H1 (cell line): ENCODE results near the gene WNT5A. TPM values are rescaled to one million over a fixed set of nuclear protein-coding genes. Genes with fewer than 3 reads are reported as not detected.

ENCODE experiments used
- CTCF ChIA-PET: fragments of 300-600 bp; sonication (Branson Sonifier 250); formaldehyde crosslinking; loops from one replicate; lab custom pipeline; 2021; ENCODE audit not compliant: partially characterized antibody; lab: Charles Lee
- POLR2A ChIA-PET: fragments of 300-600 bp; sonication (Branson Sonifier 250); formaldehyde crosslinking; loops from one replicate; lab custom pipeline; 2021; ENCODE audit warnings: inconsistent platforms; ENCODE audit not compliant: partially characterized antibody; lab: Charles Lee
- DNase-seq, 2 experiments: peaks; one replicate each; pipeline versions ENCODE4 v3.0.0 to v3.0.0-alpha.2; 2010 to 2022; ENCODE audit warnings: low spot score in 2 of 2, low read depth in 1 of 2, mixed read lengths in 1 of 2
- FAIRE-seq: peaks from 2 replicates; lab custom pipeline; 2011; peaks lifted over from hg19 to GRCh38; lab: Jason Lieb, UNC
- H2AFZ ChIP-seq: 2 replicates; pipeline ENCODE4 v1.8.1; 2012; ENCODE audit warnings: low read length, inconsistent platforms
- H2AK5ac ChIP-seq: 2 replicates; pipeline ENCODE4 v1.6.1; 2013; ENCODE audit warnings: low read depth, low read length
- H2BK120ac ChIP-seq: replicated peaks from 2 replicates; pipeline ENCODE3; 2013; ENCODE audit warnings: low read depth, low read length, inconsistent platforms
- H2BK12ac ChIP-seq: 2 replicates; pipeline ENCODE4 v1.6.1; 2013; ENCODE audit warnings: low read depth, low read length
- H2BK15ac ChIP-seq: 2 replicates; pipeline ENCODE4 v1.6.1; 2013; ENCODE audit warnings: low read length
- H2BK20ac ChIP-seq: 2 replicates; pipeline ENCODE4 v1.6.1; 2013; ENCODE audit warnings: low read length
- H2BK5ac ChIP-seq: 2 replicates; pipeline ENCODE4 v1.6.1; 2013; ENCODE audit warnings: low read depth, low read length
- H3K14ac ChIP-seq: 2 replicates; pipeline ENCODE4 v1.6.1; 2013; ENCODE audit warnings: inconsistent platforms; ENCODE audit not compliant: insufficient read length
- H3K18ac ChIP-seq: 2 replicates; pipeline ENCODE4 v1.6.1; 2013; ENCODE audit warnings: low read length; ENCODE audit errors: extremely low read depth
- H3K23ac ChIP-seq: 2 replicates; pipeline ENCODE4 v1.6.1; 2013; ENCODE audit warnings: inconsistent platforms; ENCODE audit not compliant: insufficient read length
- H3K23me2 ChIP-seq: 2 replicates; pipeline ENCODE4 v1.6.1; 2013; ENCODE audit warnings: low read depth, low read length
- H3K27ac ChIP-seq: 2 replicates; pipeline ENCODE4 v1.6.1; 2011; ENCODE audit warnings: low read depth, low read length, inconsistent platforms
- H3K27me3 ChIP-seq, 4 experiments: replicated peaks in 1 of 4; 1 replicate in 1 of 4; 2 replicates in 3 of 4; pipeline versions ENCODE4 v1.6.1 to v1.8.1; 2011 to 2013; ENCODE audit warnings: low read length in 3 of 4, mild to moderate bottlenecking in 3 of 4, inconsistent platforms in 2 of 4, mixed read lengths in 2 of 4, moderate library complexity in 1 of 4; ENCODE audit not compliant: control insufficient read depth in 3 of 4, insufficient read depth in 3 of 4; ENCODE audit errors: extremely low read depth in 1 of 4
- H3K36me3 ChIP-seq, 4 experiments: 2 replicates each; pipeline versions ENCODE4 v1.6.1 to v1.8.1; 2011 to 2013; ENCODE audit warnings: mild to moderate bottlenecking in 4 of 4, low read length in 3 of 4, moderate library complexity in 2 of 4, control low read depth in 1 of 4, inconsistent platforms in 1 of 4; ENCODE audit not compliant: insufficient read depth in 4 of 4, control insufficient read depth in 2 of 4
- H3K4ac ChIP-seq: replicated peaks from 2 replicates; pipeline ENCODE3; 2013; ENCODE audit warnings: low read length, low read depth, mixed read lengths, inconsistent platforms; ENCODE audit not compliant: insufficient read length
- H3K4me1 ChIP-seq, 4 experiments: replicated peaks in 1 of 4; 1 replicate in 1 of 4; 2 replicates in 3 of 4; pipeline versions ENCODE4 v1.6.1 to v1.8.1; 2011 to 2013; ENCODE audit warnings: low read length in 3 of 4, inconsistent platforms in 2 of 4, mixed read lengths in 1 of 4; ENCODE audit not compliant: insufficient read depth in 4 of 4, control insufficient read depth in 3 of 4
- H3K4me2 ChIP-seq, 2 experiments: 2 replicates each; pipeline versions ENCODE4 v1.6.1 to v1.8.1; 2011 to 2013; ENCODE audit warnings: low read depth in 2 of 2, low read length in 2 of 2, control low read depth in 1 of 2, inconsistent platforms in 1 of 2, mild to moderate bottlenecking in 1 of 2; ENCODE audit not compliant: insufficient read depth in 1 of 2
- H3K4me3 ChIP-seq, 4 experiments: fragments of 200-600, 300-600 bp in 1 of 4; sonication (generic), shearing (Covaris generic), sonication (Bioruptor Twin) in 1 of 4; 2 replicates each; pipeline versions ENCODE4 v1.5.1 to v1.8.1; 2011 to 2016; ENCODE audit warnings: low read length in 4 of 4, low read depth in 3 of 4, control low read depth in 2 of 4, inconsistent platforms in 2 of 4, mild to moderate bottlenecking in 2 of 4, mixed read lengths in 1 of 4, moderate library complexity in 1 of 4; ENCODE audit not compliant: insufficient read depth in 2 of 4; ENCODE audit errors: extremely low read depth in 1 of 4
- H3K56ac ChIP-seq: replicated peaks from 2 replicates; pipeline ENCODE3; 2013; ENCODE audit warnings: low read depth, mild to moderate bottlenecking, mixed read lengths, low read length, inconsistent platforms; ENCODE audit not compliant: insufficient read length
- H3K79me1 ChIP-seq: 2 replicates; pipeline ENCODE4 v1.6.1; 2013; ENCODE audit warnings: low read depth, low read length, control low read depth
- H3K79me2 ChIP-seq, 2 experiments: 2 replicates each; pipeline versions ENCODE4 v1.6.1 to v1.8.1; 2012 to 2013; ENCODE audit warnings: low read length in 2 of 2, mild to moderate bottlenecking in 2 of 2, inconsistent platforms in 1 of 2; ENCODE audit not compliant: insufficient read depth in 2 of 2, control insufficient read depth in 1 of 2
- H3K9ac ChIP-seq, 4 experiments: replicated peaks in 1 of 4; 1 replicate in 1 of 4; 2 replicates in 3 of 4; pipeline versions ENCODE4 v1.6.1 to v1.8.1; 2011 to 2013; ENCODE audit warnings: low read depth in 3 of 4, low read length in 3 of 4, control low read depth in 2 of 4, mild to moderate bottlenecking in 2 of 4, moderate library complexity in 2 of 4, inconsistent platforms in 1 of 4; ENCODE audit errors: extremely low read depth in 1 of 4
- H3K9me3 ChIP-seq, 2 experiments: 2 replicates each; pipeline versions ENCODE4 v1.6.1 to v1.8.1; 2012 to 2013; ENCODE audit warnings: mild to moderate bottlenecking in 2 of 2, moderate library complexity in 2 of 2, control low read depth in 1 of 2, inconsistent platforms in 1 of 2, low read depth in 1 of 2, low read length in 1 of 2, mixed read lengths in 1 of 2; ENCODE audit not compliant: insufficient read depth in 2 of 2
- H4K20me1 ChIP-seq, 2 experiments: replicated peaks in 1 of 2; 2 replicates each; pipeline versions ENCODE3 to v1.8.1; 2011 to 2013; ENCODE audit warnings: inconsistent platforms in 2 of 2, low read length in 2 of 2, mild to moderate bottlenecking in 1 of 2; ENCODE audit not compliant: insufficient read depth in 2 of 2, control insufficient read depth in 1 of 2
- H4K5ac ChIP-seq: 2 replicates; pipeline ENCODE4 v1.6.1; 2013; ENCODE audit warnings: low read length, low read depth, mixed read lengths, inconsistent platforms; ENCODE audit not compliant: insufficient read length
- H4K8ac ChIP-seq: 2 replicates; pipeline ENCODE4 v1.8.0; 2013; ENCODE audit warnings: mild to moderate bottlenecking, moderate library complexity, low read length, inconsistent platforms; ENCODE audit not compliant: insufficient read depth; ENCODE audit errors: extremely low read depth
- H4K91ac ChIP-seq: replicated peaks from 2 replicates; pipeline ENCODE3; 2013; ENCODE audit warnings: low read length, mixed read lengths, inconsistent platforms; ENCODE audit not compliant: insufficient read length
- EZH2 ChIP-seq: fragments of 200-600 bp; sonication (generic); IDR thresholded peaks from 2 replicates; pipeline ENCODE4 v1.7.1; 2012; ENCODE audit warnings: low read depth, mild to moderate bottlenecking, moderate library complexity, low read length, inconsistent platforms; ENCODE audit not compliant: severe bottlenecking
- NANOG ChIP-seq: IDR thresholded peaks from 2 replicates; pipeline ENCODE4 v1.6.1; 2011; ENCODE audit warnings: low read length, low read depth, mild to moderate bottlenecking, inconsistent platforms; ENCODE audit not compliant: insufficient read depth, poor library complexity, severe bottlenecking
- SUZ12 ChIP-seq: fragments of 200-600 bp; sonication (generic); IDR thresholded peaks from 2 replicates; pipeline ENCODE4 v1.6.1; 2012; ENCODE audit warnings: mild to moderate bottlenecking, inconsistent platforms, low read length, moderate library complexity, mixed read lengths
- WGBS, 2 experiments: shearing (Covaris generic) in 1 of 2; methylation state at CpG; one replicate each; pipeline versions ENCODE4 v1.1.6 to v1.1.7; 2013 to 2015; ENCODE audit warnings: low lambda C conversion rate in 2 of 2, mixed read lengths in 2 of 2, inconsistent platforms in 1 of 2, low coverage in 1 of 2, missing lambda C conversion rate in 1 of 2; ENCODE audit not compliant: insufficient replicate concordance in 2 of 2, insufficient coverage in 1 of 2, insufficient read length in 1 of 2; ENCODE audit errors: extremely low coverage in 1 of 2, missing lambda C conversion rate in 1 of 2; 5-methylcytosine and 5-hydroxymethylcytosine counted together
- polyA plus RNA-seq, 7 experiments: library from polyadenylated mRNA; depleted of rRNA in 3 of 7; stranded (reverse) in 5 of 7; unstranded in 2 of 7; fragments of >200 nt in 5 of 7; fragments of 200-250 nt in 2 of 7; gene quantifications; 1 replicate in 5 of 7; 2 replicates in 1 of 7; 4 replicates in 1 of 7; pipeline versions ENCODE4 v1.2.1 to v1.2.3, GENCODE V29; 2011 to 2013; ENCODE audit warnings: missing spikeins in 2 of 7, mixed read lengths in 2 of 7
- total RNA-seq: library from RNA; stranded (reverse); fragmentation: NEBNext Ultra II Directional; extraction: Animal tissue kit (Norgen Biotek cat#: 25700); gene quantifications from 2 replicates; pipeline ENCODE4 v1.2.1, GENCODE V29; 2021

WNT5A gene
- total and polyA plus RNA-seq, 2 of the 8 experiments (the other 6 are each of a cell fraction or from before 2014, with no cell fraction given), result 3.9 to 5.6 TPM

- Histone ChIP-seq H3K9me3 (no peaks in the 10 kb centered on the region), H3K4ac (no peak overlapping the region), H3K4me1 (peaks cover 0 to 2% (median 0%) of the 10 kb centered on the region in 4 experiments; a peak in 2 of 7 replicates), H4K5ac (no peak overlapping the region), H2BK120ac (no peak overlapping the region), H3K56ac (no peak overlapping the region), H3K27ac (no peak overlapping the region), H2BK5ac (no peak overlapping the region), H3K18ac (no peak overlapping the region), H2AK5ac (no peak overlapping the region), H3K4me3 (peak overlapping the region; percentile 3 to 55 (median 48); a peak in 7 of 8 replicates), H3K36me3 (no peaks in the 10 kb centered on the region), H3K27me3 (peaks cover 11 to 29% (median 18%) of the 10 kb centered on the region in 4 experiments), H3K9ac (no peak overlapping the region), H3K4me2 (peak overlapping the region; percentile 56 to 77), H3K79me1 (no peaks in the 10 kb centered on the region), H4K91ac (no peak overlapping the region), H2BK12ac (peak overlapping the region; percentile 60; the same call in 1 of the 2 replicates), H4K20me1 (no peaks in the 10 kb centered on the region), H2BK15ac (no peak overlapping the region), H2BK20ac (no peak overlapping the region), H3K14ac (no peak overlapping the region), H2AFZ (no peak overlapping the region), H3K23me2 (peaks cover 6% of the 10 kb centered on the region; the same call in 1 of the 2 replicates), H3K23ac (no peak overlapping the region), H3K79me2 (no peaks in the 10 kb centered on the region), H4K8ac (no peak overlapping the region; the same call in 1 of the 2 replicates)
- ChIA-PET CTCF (interaction anchor here (0.6 to 2.2 kb wide), 4 partner anchors 36 to 782 kb away, joined by 3 to 5 read pairs (median 4); no protein-coding TSS in a partner anchor), POLR2A (interaction anchor here (0.6 to 0.9 kb wide), 2 partner anchors 9 to 284 kb away, joined by 3 to 4 read pairs; no protein-coding TSS in a partner anchor)
- FAIRE-seq (no peak), DNase-seq (peak in 1 of 2 experiments; percentile 44)
- TF ChIP-seq SUZ12, result peak; percentile 39; the same call in 1 of the 2 replicates
- peak; percentile 58 for TF ChIP-seq EZH2
- TF ChIP-seq NANOG, result no peak
- WGBS, 2 experiments, result 51% methylated on average over 6 of the region's 6 CpGs; no CpG with 5 or more reads in 1 of the 2 experiments
Measured at GRCh38 chr3:55473788-55474187, 13.3 kb downstream of the WNT5A start.
